ENCODE results near the gene CERS6.

GRCh38 chr2:168719446-168719845, 263.4 kb downstream of the CERS6 start:
- no peak for TF ChIP-seq RAD21 (conservative IDR thresholded peaks at IDR 0.05)
- no peak for TF ChIP-seq CTCF (IDR thresholded peaks at IDR 0.05; ENCODE audit: poor library complexity, severe bottlenecking)
- no peak for TF ChIP-seq EZH2 (IDR thresholded peaks at IDR 0.05; ENCODE audit: borderline replicate concordance, insufficient read depth, low read length, poor library complexity, severe bottlenecking)
- TF ChIP-seq SMC3 (conservative IDR thresholded peaks at IDR 0.05; ENCODE audit: poor library complexity), result no peak
